Activated CD4-positive, alpha-beta memory T cell treated with anti-CD3 and anti-CD28 coated beads for 36 hours (primary cell): Measurements from ENCODE around the gene TMPRSS7. TPM values are rescaled to one million over a fixed set of nuclear protein-coding genes. Genes with fewer than 3 reads are reported as not detected.
A peak's percentile ranks its signal among the peaks of the same experiment; 100 is the strongest.

Source experiments
- CTCF ChIA-PET: fragments of 350-600 bp; sonication (Branson Sonifier 250); formaldehyde crosslinking; loops from one replicate; lab custom pipeline; 2021; ENCODE audit warnings: antibody characterized with exemption, inconsistent platforms; lab: Charles Lee
- POLR2A ChIA-PET: fragments of 350-600 bp; sonication (Branson Sonifier 250); formaldehyde crosslinking; loops from one replicate; lab custom pipeline; 2021; ENCODE audit warnings: antibody characterized with exemption; lab: Charles Lee
- DNase-seq: peaks from one replicate; pipeline ENCODE4 v3.0.0-alpha.2; 2020
- H3K27ac Mint-ChIP-seq: one replicate; pipeline ENCODE4 v1.8.0; 2021; ENCODE audit warnings: mixed read lengths
- H3K27me3 Mint-ChIP-seq: one replicate; pipeline ENCODE4 v1.8.0; 2021; ENCODE audit warnings: mixed read lengths
- H3K36me3 Mint-ChIP-seq: one replicate; pipeline ENCODE4 v1.8.0; 2021; ENCODE audit warnings: mixed read lengths
- H3K4me1 Mint-ChIP-seq: one replicate; pipeline ENCODE4 v1.8.0; 2021; ENCODE audit warnings: low read depth, mixed read lengths
- H3K4me3 Mint-ChIP-seq: one replicate; pipeline ENCODE4 v1.8.0; 2021; ENCODE audit warnings: mild to moderate bottlenecking, mixed read lengths
- H3K9me3 Mint-ChIP-seq: one replicate; pipeline ENCODE4 v1.8.0; 2021; ENCODE audit warnings: mixed read lengths
- intact Hi-C: fragments of 100-400 bp; cut with micrococcal nuclease; formaldehyde crosslinking; loops from one replicate; pipeline ENCODE4 v1.15.1; 2023
- total RNA-seq, 2 experiments: library from RNA; stranded (reverse); gene quantifications; one replicate each; pipeline ENCODE4 v1.2.3, GENCODE V29; 2021

TMPRSS7 gene
- total RNA-seq, 2 experiments from 2014 or later = not detected

DNA sequence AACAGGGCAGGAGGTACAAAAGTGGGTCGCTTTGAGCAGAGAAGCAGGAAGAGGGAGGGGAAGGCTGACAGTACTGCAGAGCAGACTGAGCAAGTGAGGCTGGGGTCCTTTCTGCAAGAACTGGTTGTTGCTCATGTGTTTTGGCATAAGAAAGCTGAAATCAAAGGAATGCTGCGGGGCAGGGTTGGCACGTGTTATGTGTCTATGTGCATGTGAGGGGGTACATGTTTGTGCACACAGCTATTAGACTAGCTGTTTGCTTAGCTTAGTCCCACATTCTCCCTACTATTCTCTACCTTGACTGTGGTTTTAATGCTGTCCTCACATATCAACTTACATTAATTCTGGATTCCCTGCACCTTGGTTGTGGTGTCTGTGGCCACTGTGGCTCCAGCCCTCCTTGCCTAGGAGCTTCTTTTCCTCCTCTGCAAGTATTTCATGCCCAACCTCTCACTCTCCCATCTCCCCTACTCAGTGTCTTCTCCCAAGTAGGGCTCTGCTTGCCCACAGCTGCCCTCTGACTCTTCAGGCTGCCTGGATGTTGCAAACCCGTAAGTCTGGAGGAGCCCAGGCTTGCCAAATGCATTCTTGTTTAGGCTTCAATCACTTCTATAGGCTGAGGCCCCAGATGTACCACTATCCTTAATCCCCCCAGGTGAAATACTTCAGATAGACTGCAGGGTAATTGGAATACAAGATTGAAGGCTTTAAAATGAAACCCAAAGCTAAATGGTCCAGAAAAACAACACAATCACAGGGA is 31.0 kb upstream of the TMPRSS7 start:
- H3K36me3 Mint-ChIP-seq = no peaks in the 10 kb centered on the region
- ChIA-PET POLR2A (interaction anchor here (0.6 to 2.7 kb wide), 5 partner anchors 8 to 60 kb away, joined by 3 to 13 read pairs (median 3); partner anchors contain the start of gene ABHD10), CTCF (interaction anchor here (0.7 to 8.5 kb wide), 5 partner anchors 10 to 288 kb away, joined by 3 to 90 read pairs (median 4); no protein-coding TSS in a partner anchor)
- H3K27ac Mint-ChIP-seq = peak overlapping the region; percentile 15
- intact Hi-C loops = loop anchor here (2.0 to 5.0 kb wide), 3 partner anchors 19 to 241 kb away; no protein-coding TSS in a partner anchor
- H3K9me3 Mint-ChIP-seq = no peaks in the 10 kb centered on the region
- no peak overlapping the region for H3K4me3 Mint-ChIP-seq
- H3K27me3 Mint-ChIP-seq = no peaks in the 10 kb centered on the region
- H3K4me1 Mint-ChIP-seq = peaks cover 51% of the 10 kb centered on the region
- DNase-seq = peak; percentile 11

DNA sequence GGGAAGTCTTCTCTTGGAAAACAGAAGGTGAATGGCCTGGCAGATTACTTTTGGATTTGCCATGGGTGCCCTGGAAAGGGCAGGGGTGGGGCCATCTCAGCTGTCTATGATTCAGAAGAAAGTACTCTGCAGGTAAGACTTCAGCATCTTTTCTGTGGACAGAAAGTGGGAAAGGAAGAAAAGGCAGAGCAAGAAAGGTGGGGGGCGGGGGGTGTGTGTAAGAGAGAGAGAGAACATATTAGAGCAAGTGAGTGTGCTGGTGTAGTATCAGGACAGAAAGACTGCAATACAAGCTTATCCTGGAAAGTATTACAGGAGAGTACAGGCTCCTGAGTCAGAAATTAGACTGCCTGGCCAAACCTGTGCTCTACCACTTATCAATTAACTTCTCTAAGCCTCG is 30.3 kb upstream of the TMPRSS7 start:
- POLR2A ChIA-PET = interaction anchor here (2.0 to 2.7 kb wide), 2 partner anchors 12 to 25 kb away, joined by 10 to 13 read pairs; partner anchors contain the start of gene ABHD10
- Mint-ChIP-seq H3K27ac (no peak overlapping the region), H3K4me3 (no peak overlapping the region), H3K36me3 (no peaks in the 10 kb centered on the region), H3K9me3 (no peaks in the 10 kb centered on the region), H3K27me3 (no peaks in the 10 kb centered on the region), H3K4me1 (peaks cover 46% of the 10 kb centered on the region)
- CTCF ChIA-PET = interaction anchor here (1.3 to 8.5 kb wide), 3 partner anchors 9 to 288 kb away, joined by 3 to 90 read pairs (median 82); no protein-coding TSS in a partner anchor
- intact Hi-C loops = loop anchor here (5.0 kb wide), 2 partner anchors 38 to 242 kb away; no protein-coding TSS in a partner anchor
- peak; percentile 32 for DNase-seq

GRCh38 chr3:112004669-112005068 is 29.9 kb upstream of the TMPRSS7 start:
- Mint-ChIP-seq H3K36me3 (no peaks in the 10 kb centered on the region), H3K9me3 (no peaks in the 10 kb centered on the region), H3K4me3 (no peak overlapping the region), H3K4me1 (peaks cover 45% of the 10 kb centered on the region), H3K27me3 (no peaks in the 10 kb centered on the region), H3K27ac (no peak overlapping the region)
- intact Hi-C loops = loop anchor here (5.0 kb wide), 2 partner anchors 38 to 242 kb away; no protein-coding TSS in a partner anchor
- no peak for DNase-seq
- ChIA-PET CTCF (interaction anchor here (7.5 to 8.5 kb wide), 2 partner anchors 9 to 16 kb away, joined by 82 to 90 read pairs; no protein-coding TSS in a partner anchor), POLR2A (interaction anchor here (2.0 to 2.7 kb wide), 2 partner anchors 12 to 26 kb away, joined by 10 to 13 read pairs; partner anchors contain the start of gene ABHD10)

DNA sequence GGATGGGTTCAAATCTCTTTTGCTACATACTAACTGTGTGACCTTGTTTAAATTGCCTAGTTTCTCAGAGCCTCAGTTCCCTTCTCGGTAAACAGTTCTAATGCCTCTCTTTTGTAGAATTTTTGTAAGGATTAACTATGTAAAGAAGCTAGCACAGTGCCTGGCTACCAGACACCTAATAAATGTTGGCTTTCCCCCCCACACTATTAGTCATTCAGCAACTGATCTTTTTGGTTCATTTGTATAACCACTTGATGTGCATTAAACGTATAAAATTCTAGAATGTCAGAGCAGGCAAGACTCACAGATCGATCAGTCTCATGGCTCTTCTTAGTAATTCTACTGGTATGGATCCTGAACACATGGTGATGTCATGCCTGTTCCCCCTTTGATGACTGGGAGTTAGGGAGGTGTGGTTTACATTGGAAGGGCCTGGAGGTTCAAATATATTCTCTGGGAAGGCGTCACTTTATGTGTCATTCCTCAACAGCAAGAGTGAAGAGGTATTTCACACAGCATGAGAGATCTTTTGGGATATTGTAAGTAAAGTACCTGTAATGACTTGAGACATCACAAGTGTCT is 29.4 kb upstream of the TMPRSS7 start:
- intact Hi-C loops = no loop called here
- no peak overlapping the region for H3K4me3 Mint-ChIP-seq
- ChIA-PET POLR2A (interaction anchor here (2.7 kb wide), 1 partner anchor 26 kb away, joined by 13 read pairs; the partner anchor contains the start of gene ABHD10), CTCF (interaction anchor here (0.6 to 7.5 kb wide), 2 partner anchors 8 to 16 kb away, joined by 4 to 90 read pairs; no protein-coding TSS in a partner anchor)
- DNase-seq = peak; percentile 26
- no peaks in the 10 kb centered on the region for H3K9me3 Mint-ChIP-seq
- H3K27me3 Mint-ChIP-seq = no peaks in the 10 kb centered on the region
- no peaks in the 10 kb centered on the region for H3K36me3 Mint-ChIP-seq
- H3K27ac Mint-ChIP-seq = peak overlapping the region; percentile 14
- H3K4me1 Mint-ChIP-seq = peaks cover 45% of the 10 kb centered on the region

- no peak for DNase-seq
- H3K36me3 Mint-ChIP-seq = no peaks in the 10 kb centered on the region
- H3K9me3 Mint-ChIP-seq = no peaks in the 10 kb centered on the region
- no peaks in the 10 kb centered on the region for H3K27me3 Mint-ChIP-seq
- intact Hi-C loops = no loop called here
- POLR2A ChIA-PET = no interaction called here
- H3K4me1 Mint-ChIP-seq = peaks cover 29% of the 10 kb centered on the region
- CTCF ChIA-PET = interaction anchor here (1.0 to 2.9 kb wide), 7 partner anchors 9 to 291 kb away, joined by 3 to 14 read pairs (median 3); partner anchors contain the start of gene ABHD10
- H3K4me3 Mint-ChIP-seq = no peak overlapping the region
- no peak overlapping the region for H3K27ac Mint-ChIP-seq
Observed at GRCh38 chr3:112007633-112008032, 26.9 kb upstream of the TMPRSS7 start.

DNA sequence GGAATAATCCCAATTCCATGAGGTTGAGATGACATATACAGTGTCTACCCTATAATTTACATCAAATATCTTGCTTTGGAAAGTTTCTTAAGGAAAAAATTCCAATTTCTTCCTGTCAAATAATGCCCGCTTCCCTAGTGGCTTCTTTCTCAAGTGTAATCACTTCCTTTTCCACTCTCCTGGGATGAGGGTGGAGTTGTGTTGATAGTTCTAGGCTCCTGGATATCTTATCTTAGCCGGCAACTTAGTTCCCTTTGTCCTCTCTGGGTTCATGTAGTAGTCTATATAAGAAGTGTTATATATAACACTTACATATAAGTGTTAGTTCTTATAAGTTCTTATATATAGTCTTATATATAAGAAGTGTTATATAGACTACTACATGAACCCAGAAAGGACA is 24.9 kb upstream of the TMPRSS7 start:
- CTCF ChIA-PET = interaction anchor here (1.0 to 1.9 kb wide), 2 partner anchors 19 to 21 kb away, joined by 3 to 16 read pairs; no protein-coding TSS in a partner anchor
- POLR2A ChIA-PET = no interaction called here
- Mint-ChIP-seq H3K36me3 (no peaks in the 10 kb centered on the region), H3K4me3 (no peak overlapping the region), H3K27ac (no peak overlapping the region), H3K9me3 (no peaks in the 10 kb centered on the region), H3K27me3 (no peaks in the 10 kb centered on the region), H3K4me1 (peaks cover 22% of the 10 kb centered on the region)
- intact Hi-C loops = no loop called here
- DNase-seq = no peak

- intact Hi-C loops = no loop called here
- H3K4me1 Mint-ChIP-seq = peaks cover 15% of the 10 kb centered on the region
- ChIA-PET POLR2A (no interaction called here), CTCF (interaction anchor here (1.9 to 7.3 kb wide), 3 partner anchors 9 to 34 kb away, joined by 16 to 90 read pairs (median 50); partner anchors contain the start of gene TAGLN3)
- H3K9me3 Mint-ChIP-seq = no peaks in the 10 kb centered on the region
- no peaks in the 10 kb centered on the region for H3K36me3 Mint-ChIP-seq
- no peak overlapping the region for H3K4me3 Mint-ChIP-seq
- DNase-seq = no peak
- no peaks in the 10 kb centered on the region for H3K27me3 Mint-ChIP-seq
- no peak overlapping the region for H3K27ac Mint-ChIP-seq
Observed at GRCh38 chr3:112010636-112011035, 23.9 kb upstream of the TMPRSS7 start.

DNA sequence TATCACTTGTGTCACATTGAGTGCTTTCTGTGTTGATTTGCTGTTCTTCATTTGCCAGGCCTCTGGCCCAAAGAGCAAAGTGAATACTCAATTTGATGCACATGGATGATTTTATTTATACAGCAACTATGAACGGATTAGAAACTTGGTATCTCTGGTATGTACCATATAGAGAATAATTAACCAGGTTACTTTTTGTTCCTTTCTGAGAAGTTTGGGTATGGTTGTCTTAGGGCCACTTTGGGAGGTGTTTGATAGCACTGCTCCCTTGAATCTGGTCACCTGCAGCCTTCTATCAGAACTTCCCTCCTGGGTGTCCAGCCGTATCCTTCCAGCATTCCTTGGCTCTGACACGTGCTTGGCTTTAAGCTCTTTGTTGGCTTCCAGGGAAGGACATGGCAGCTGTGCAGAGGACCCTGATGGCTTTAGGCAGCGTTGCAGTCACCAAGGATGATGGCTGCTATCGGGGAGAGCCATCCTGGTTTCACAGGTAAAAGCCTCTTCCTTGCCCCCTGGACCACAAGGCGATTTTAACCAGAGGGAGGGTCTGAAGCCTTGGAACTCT is 23.1 kb upstream of the TMPRSS7 start:
- Mint-ChIP-seq H3K4me1 (peaks cover 15% of the 10 kb centered on the region), H3K27me3 (no peaks in the 10 kb centered on the region), H3K9me3 (no peaks in the 10 kb centered on the region), H3K4me3 (no peak overlapping the region), H3K36me3 (no peaks in the 10 kb centered on the region), H3K27ac (no peak overlapping the region)
- no peak for DNase-seq
- intact Hi-C loops = no loop called here
- CTCF ChIA-PET = interaction anchor here (1.9 to 7.3 kb wide), 5 partner anchors 10 to 295 kb away, joined by 16 to 395 read pairs (median 90); partner anchors contain the start of gene TAGLN3
- POLR2A ChIA-PET = no interaction called here

DNA sequence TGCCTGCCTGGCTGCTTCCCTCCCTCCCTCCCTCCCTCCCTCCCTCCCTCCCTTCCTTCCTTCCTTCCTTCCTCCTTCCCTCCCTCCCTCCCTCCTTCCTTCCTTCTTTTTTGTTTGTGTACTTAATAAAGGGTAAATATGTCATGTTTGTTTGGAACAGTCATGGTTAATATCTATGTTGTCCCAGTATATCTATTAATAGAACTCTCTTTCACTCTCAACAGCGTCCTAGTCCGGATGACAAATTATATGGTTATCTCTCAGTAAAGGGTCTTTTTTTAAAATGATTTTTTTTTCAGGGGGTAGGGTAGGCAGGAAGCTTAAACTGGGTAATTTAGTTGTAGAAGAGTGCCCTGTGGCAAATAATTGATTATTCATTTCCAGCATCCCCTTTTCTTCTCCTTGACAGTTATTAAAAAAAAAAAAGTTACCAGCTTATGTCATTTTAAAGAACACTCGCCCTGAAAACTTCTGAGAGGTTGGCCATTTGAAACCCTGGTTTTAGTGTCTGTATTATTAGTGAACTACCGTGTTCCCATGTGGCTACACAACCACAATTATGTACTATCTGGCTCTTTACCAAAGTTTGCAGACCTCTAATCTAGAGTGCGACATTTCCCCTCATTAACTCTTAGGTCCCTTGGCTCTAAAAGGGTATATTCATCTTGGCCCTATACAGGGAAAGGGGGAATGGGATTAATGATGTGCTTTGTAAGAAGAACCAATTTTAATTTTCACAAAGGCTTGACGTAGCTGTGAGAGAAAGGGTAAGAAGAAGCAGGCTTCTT is 22.1 kb upstream of the TMPRSS7 start:
- Mint-ChIP-seq H3K4me3 (no peak overlapping the region), H3K9me3 (no peaks in the 10 kb centered on the region), H3K4me1 (peaks cover 19% of the 10 kb centered on the region), H3K27ac (no peak overlapping the region), H3K36me3 (no peaks in the 10 kb centered on the region), H3K27me3 (no peaks in the 10 kb centered on the region)
- no peak for DNase-seq
- intact Hi-C loops = no loop called here
- ChIA-PET CTCF (interaction anchor here (0.6 to 7.3 kb wide), 21 partner anchors 11 to 344 kb away, joined by 3 to 395 read pairs (median 11); partner anchors contain the start of genes ABHD10, PHLDB2 and TAGLN3), POLR2A (interaction anchor here (1.4 to 1.7 kb wide), 2 partner anchors 23 to 33 kb away, joined by 7 to 11 read pairs; partner anchors contain the start of gene ABHD10)

DNA sequence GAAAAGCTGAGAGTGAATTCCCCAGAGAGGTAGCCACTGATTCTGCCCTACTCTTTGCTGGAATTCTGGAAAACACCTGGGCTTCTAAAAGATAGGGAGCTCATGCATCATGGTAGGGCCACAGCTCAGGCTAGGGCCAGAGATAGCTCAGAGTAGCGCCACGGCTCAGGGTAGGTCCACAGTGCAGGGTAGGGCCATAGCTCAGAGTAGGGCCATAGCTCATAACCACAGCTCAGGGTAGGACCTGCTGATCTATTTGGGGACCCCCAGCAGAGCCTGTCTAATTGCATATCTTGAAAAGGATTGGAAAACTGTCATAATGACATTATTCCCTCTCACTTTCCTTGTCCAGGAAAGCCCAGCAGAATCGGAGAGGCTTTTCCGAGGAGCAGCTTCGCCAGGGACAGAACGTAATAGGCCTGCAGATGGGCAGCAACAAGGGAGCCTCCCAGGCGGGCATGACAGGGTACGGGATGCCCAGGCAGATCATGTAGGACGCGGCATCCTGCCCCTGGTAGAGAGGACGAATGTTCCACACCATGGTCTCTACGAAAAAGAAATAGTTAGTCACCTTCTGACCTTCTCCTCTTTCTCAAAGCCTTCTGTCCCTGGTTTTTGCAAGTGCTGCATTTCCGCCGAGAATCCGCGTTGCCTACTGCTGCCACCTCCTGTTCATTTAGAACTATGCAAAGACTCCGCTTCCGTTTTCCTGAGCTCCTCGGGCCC is 21.3 kb upstream of the TMPRSS7 start:
- Mint-ChIP-seq H3K4me1 (peaks cover 19% of the 10 kb centered on the region), H3K27ac (peak overlapping the region; percentile 40), H3K36me3 (no peaks in the 10 kb centered on the region), H3K9me3 (no peaks in the 10 kb centered on the region), H3K4me3 (no peak overlapping the region), H3K27me3 (no peaks in the 10 kb centered on the region)
- peak; percentile 82 for DNase-seq
- ChIA-PET CTCF (interaction anchor here (0.6 to 7.3 kb wide), 45 partner anchors 10 to 1217 kb away, joined by 3 to 395 read pairs (median 5); partner anchors contain the start of genes ABHD10, PHLDB2 and TAGLN3), POLR2A (interaction anchor here (0.9 to 1.7 kb wide), 3 partner anchors 11 to 34 kb away, joined by 3 to 11 read pairs (median 7); partner anchors contain the start of gene ABHD10)
- intact Hi-C loops = loop anchor here (1.0 kb wide), 5 partner anchors 11 to 296 kb away; partner anchors contain the start of gene ABHD10
